HepG2 (cell line): ENCODE measurements around the gene HID1. TPM values are rescaled to one million over a fixed set of nuclear protein-coding genes. Genes with fewer than 3 reads are reported as not detected.

ENCODE experiments used
- ATAC-seq: fragments of 200-7000 bp; cut with Tn5 transposase; 3 replicates; pipeline ENCODE4 v1.9.1; 2020; ENCODE audit warnings: mild to moderate bottlenecking, moderate library complexity
- BruUV-seq: library from RNA; stranded (reverse); fragments of 400-500 nt; replicated peaks from 2 replicates; lab custom pipeline; 2021; lab: Mats Ljungman, UMichigan
- CTCF ChIA-PET: fragments of 300-600 bp; formaldehyde crosslinking; extraction: SDS; loops from one replicate; lab custom pipeline; 2021; ENCODE audit warnings: low total read pairs, inconsistent platforms, low intra/inter-chr PET ratio; lab: Yijun Ruan, JAX
- POLR2A ChIA-PET: fragments of 350-600 bp; sonication (Branson Sonifier 250); formaldehyde crosslinking; loops from one replicate; lab custom pipeline; 2020; ENCODE audit warnings: antibody characterized with exemption, inconsistent platforms; lab: Yijun Ruan, JAX
- DNase-seq: peaks from one replicate; pipeline ENCODE4 v3.0.0-alpha.2; 2015; ENCODE audit warnings: low spot score
- FAIRE-seq: peaks from 3 replicates; lab custom pipeline; 2011; peaks lifted over from hg19 to GRCh38; lab: Jason Lieb, UNC
- H2AFZ ChIP-seq: one replicate; pipeline ENCODE4 v1.6.1; 2011; ENCODE audit warnings: low read length, inconsistent platforms
- H3K27ac ChIP-seq: fragments of 300-600 bp; 3 replicates; pipeline ENCODE4 v1.8.0; 2011; ENCODE audit warnings: mixed run types, mild to moderate bottlenecking, mixed read lengths, low read length, inconsistent platforms; ENCODE audit not compliant: insufficient read depth; ENCODE audit errors: extremely low read length
- H3K27me3 ChIP-seq, 2 experiments: fragments of 200-600 bp in 1 of 2; 2 replicates in 1 of 2; 3 replicates in 1 of 2; pipeline versions ENCODE4 v1.6.0 to v1.8.0; 2011; ENCODE audit warnings: low read length in 2 of 2, mild to moderate bottlenecking in 2 of 2, moderate library complexity in 2 of 2, inconsistent platforms in 1 of 2; ENCODE audit not compliant: insufficient read depth in 2 of 2, control insufficient read depth in 1 of 2
- H3K36me3 ChIP-seq, 2 experiments: fragments of 200-600 bp in 1 of 2; replicated peaks in 1 of 2; 2 replicates in 1 of 2; 3 replicates in 1 of 2; pipeline versions ENCODE4 v1.5.1 to v1.8.0; 2011; ENCODE audit warnings: low read length in 2 of 2, inconsistent platforms in 1 of 2; ENCODE audit not compliant: insufficient read depth in 2 of 2, control insufficient read depth in 1 of 2
- H3K4me1 ChIP-seq: 2 replicates; pipeline ENCODE4 v1.5.1; 2012; ENCODE audit warnings: low read length, inconsistent platforms; ENCODE audit not compliant: insufficient read depth
- H3K4me2 ChIP-seq: 2 replicates; pipeline ENCODE4 v1.6.0; 2011; ENCODE audit warnings: low read depth, low read length, inconsistent platforms
- H3K4me3 ChIP-seq, 3 experiments: fragments of 200-600 bp in 1 of 3; sonication (generic), shearing (Covaris generic) in 1 of 3; replicated peaks in 1 of 3; 2 replicates each; pipeline ENCODE4 v1.5.1; 2011 to 2016; ENCODE audit warnings: low read length in 3 of 3, inconsistent platforms in 2 of 3, low read depth in 2 of 3, mild to moderate bottlenecking in 2 of 3, control low read depth in 1 of 3, mixed read lengths in 1 of 3; ENCODE audit not compliant: insufficient read depth in 1 of 3
- H3K79me2 ChIP-seq: one replicate; pipeline ENCODE4 v1.6.1; 2011; ENCODE audit warnings: low read length, inconsistent platforms; ENCODE audit not compliant: insufficient read depth
- H3K9ac ChIP-seq: 2 replicates; pipeline ENCODE4 v1.6.0; 2011; ENCODE audit warnings: mild to moderate bottlenecking, low read depth, low read length, inconsistent platforms; ENCODE audit not compliant: insufficient read depth
- H3K9me3 ChIP-seq: 2 replicates; pipeline ENCODE4 v1.5.1; 2012; ENCODE audit warnings: mild to moderate bottlenecking, low read length
- H4K20me1 ChIP-seq: 2 replicates; pipeline ENCODE4 v1.6.0; 2011; ENCODE audit warnings: inconsistent platforms, mild to moderate bottlenecking, low read length, moderate library complexity; ENCODE audit not compliant: insufficient read depth
- FOXK1 ChIP-seq: sonication (generic); formaldehyde crosslinking; IDR thresholded peaks from 2 replicates; pipeline ENCODE4 v1.4.0; 2020; ENCODE audit warnings: low read depth, missing genetic modification reagents, borderline replicate concordance
- HMG20B ChIP-seq: conservative IDR thresholded peaks from 2 replicates; pipeline ENCODE4 v1.6.1; 2016; ENCODE audit warnings: missing genetic modification reagents, missing compliant biosample characterization
- KAT7 ChIP-seq: IDR thresholded peaks from 2 replicates; pipeline ENCODE4 v1.6.1; 2018; ENCODE audit warnings: borderline replicate concordance, missing compliant biosample characterization
- LBX2 ChIP-seq: sonication (generic); formaldehyde crosslinking; IDR thresholded peaks from 2 replicates; pipeline ENCODE4 v1.5.0; 2020; ENCODE audit warnings: missing genetic modification reagents, mild to moderate bottlenecking, borderline replicate concordance
- MATR3 ChIP-seq: sonication (generic); formaldehyde crosslinking; IDR thresholded peaks from 2 replicates; pipeline ENCODE4 v1.4.0; 2020; ENCODE audit warnings: missing genetic modification reagents
- PITX1 ChIP-seq: sonication (generic); formaldehyde crosslinking; IDR thresholded peaks from 2 replicates; pipeline ENCODE4 v1.5.1; 2020; ENCODE audit warnings: mild to moderate bottlenecking, missing genetic modification reagents
- TRAFD1 ChIP-seq: sonication (generic); formaldehyde crosslinking; IDR thresholded peaks from 2 replicates; pipeline ENCODE4 v1.5.1; 2020; ENCODE audit warnings: missing genetic modification reagents, mild to moderate bottlenecking, borderline replicate concordance
- USF2 ChIP-seq, 2 experiments: sonication (generic) in 1 of 2; formaldehyde crosslinking in 1 of 2; IDR thresholded peaks; 2 replicates each; pipeline versions ENCODE4 v1.5.1 to v1.6.1; 2011 to 2020; ENCODE audit warnings: borderline replicate concordance in 1 of 2, low read depth in 1 of 2, low read length in 1 of 2, mild to moderate bottlenecking in 1 of 2, missing genetic modification reagents in 1 of 2, moderate library complexity in 1 of 2
- XBP1 ChIP-seq: sonication (generic); formaldehyde crosslinking; IDR thresholded peaks from 2 replicates; pipeline ENCODE4 v1.5.0; 2020; ENCODE audit warnings: missing genetic modification reagents
- ZFX ChIP-seq: sonication (generic); formaldehyde crosslinking; IDR thresholded peaks from 2 replicates; pipeline ENCODE4 v1.4.0; 2020; ENCODE audit warnings: mild to moderate bottlenecking, low read depth, missing genetic modification reagents, moderate library complexity
- ZFY ChIP-seq: sonication (generic); formaldehyde crosslinking; IDR thresholded peaks from 2 replicates; pipeline ENCODE4 v1.4.0; 2020; ENCODE audit warnings: missing genetic modification reagents
- ZNF354B ChIP-seq: sonication (generic); formaldehyde crosslinking; IDR thresholded peaks from 2 replicates; pipeline ENCODE4 v1.8.0; 2022; ENCODE audit warnings: mild to moderate bottlenecking, missing genetic modification reagents
- ZNF367 ChIP-seq: sonication (generic); formaldehyde crosslinking; IDR thresholded peaks from 2 replicates; pipeline ENCODE4 v1.4.0; 2020; ENCODE audit warnings: missing genetic modification reagents, borderline replicate concordance
- ZNF670 ChIP-seq: sonication (generic); formaldehyde crosslinking; IDR thresholded peaks from 2 replicates; pipeline ENCODE4 v1.8.0; 2022; ENCODE audit warnings: mild to moderate bottlenecking, missing genetic modification reagents, borderline replicate concordance
- ZSCAN22 ChIP-seq: sonication (generic); formaldehyde crosslinking; IDR thresholded peaks from 2 replicates; pipeline ENCODE4 v1.4.0; 2020; ENCODE audit warnings: mild to moderate bottlenecking, missing genetic modification reagents
- WGBS: methylation state at CpG from one replicate; pipeline ENCODE4 v1.1.6; 2017; ENCODE audit warnings: low lambda C conversion rate; 5-methylcytosine and 5-hydroxymethylcytosine counted together
- in situ Hi-C: cut with HindIII; loops from 2 replicates; pipeline ENCODE4 v1.10.0; 2017; ENCODE audit warnings: low pct_unique_long_range_greater_than_20kb; ENCODE audit not compliant: extremely low pct_ligation_motif_present
- intact Hi-C: fragments of 100-400 bp; cut with micrococcal nuclease; formaldehyde crosslinking; loops from one replicate; pipeline ENCODE4 v1.10.0; 2022; ENCODE audit not compliant: unreplicated experiment
- polyA plus RNA-seq, 8 experiments: library from polyadenylated mRNA; depleted of rRNA in 3 of 8; stranded (reverse) in 7 of 8; unstranded in 1 of 8; fragments of >200 nt; fragmentation: Illumina TruSeq in 4 of 8; extraction: Trizol in 4 of 8; gene quantifications; 2 replicates each; pipeline versions ENCODE4 v1.2.1 to v1.2.3, GENCODE V29; 2011 to 2016; ENCODE audit warnings: low read depth in 4 of 8, missing spikeins in 1 of 8, mixed read lengths in 1 of 8; ENCODE audit not compliant: insufficient read depth in 1 of 8
- total RNA-seq, 5 experiments: library from RNA; depleted of rRNA; stranded (reverse); fragments of >200 nt; fragmentation: Illumina TruSeq; extraction: Trizol; gene quantifications; 2 replicates each; pipeline ENCODE4 v1.2.3, GENCODE V29; 2016; ENCODE audit warnings: low read depth in 1 of 5
- TF ChIP-seq, protein P1 (sequence below): sonication (generic); formaldehyde crosslinking; IDR thresholded peaks from 2 replicates; pipeline ENCODE4 v1.4.0; 2020; ENCODE audit warnings: missing genetic modification reagents; ENCODE audit errors: not compliant biosample characterization

Gene HID1
- total and polyA plus RNA-seq, 2 of the 13 experiments (the other 11 are each of a cell fraction or from before 2014, with no cell fraction given), result 2.1 to 10.6 TPM

DNA sequence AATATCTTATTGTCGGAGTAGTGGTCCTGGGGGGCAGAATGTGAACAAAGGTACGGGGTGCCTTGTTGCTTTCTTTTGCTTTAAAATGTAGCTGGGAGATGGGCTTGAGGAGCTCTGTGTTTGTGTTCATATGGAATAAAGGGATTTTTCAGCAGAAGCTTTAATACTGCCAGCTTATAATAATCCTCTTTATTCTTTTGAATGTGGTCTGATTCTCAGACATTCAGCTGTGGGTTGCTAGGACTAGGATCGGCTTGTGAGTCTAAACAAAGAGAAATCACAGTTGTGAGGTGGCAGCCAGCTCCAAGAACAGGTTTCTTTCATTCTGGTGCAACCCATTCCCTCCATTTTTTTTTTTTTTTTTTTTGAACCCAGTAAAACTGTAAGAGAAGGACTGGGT is 47.2 kb upstream of the HID1 start:
- ChIA-PET CTCF (no interaction called here), POLR2A (no interaction called here)
- FAIRE-seq (no peak), ATAC-seq (no peak), DNase-seq (no peak)
- H3K4me3 ChIP-seq, result no peak overlapping the region
- H3K27ac ChIP-seq, result no peak overlapping the region
- H3K79me2 ChIP-seq, result no peaks in the 10 kb centered on the region
- no peak overlapping the region for H3K9ac ChIP-seq
- no TSS peak for BruUV-seq
- WGBS, result 96% methylated on average over 3 of the region's 3 CpGs
- no peaks in the 10 kb centered on the region for H3K27me3 ChIP-seq
- no peak overlapping the region for H3K4me2 ChIP-seq
- TF ChIP-seq ZNF367 (CRISPR knock-in tag), result no peak
- TF ChIP-seq MATR3 (CRISPR knock-in tag), result no peak
- no peak for TF ChIP-seq ZNF354B (CRISPR knock-in tag)
- no peak for TF ChIP-seq TRAFD1
- no peak for TF ChIP-seq XBP1
- no peak for TF ChIP-seq PITX1 (CRISPR knock-in tag)
- no peak for TF ChIP-seq FOXK1 (CRISPR knock-in tag)
- no peak for TF ChIP-seq ZFX
- TF ChIP-seq LBX2 (CRISPR knock-in tag), result no peak
- TF ChIP-seq USF2 (IDR thresholded peaks at IDR 0.05; ENCODE audit: low read depth, low read length), result no peak
- TF ChIP-seq USF2 (CRISPR knock-in tag; IDR thresholded peaks at IDR 0.05; ENCODE audit: borderline replicate concordance), result no peak
- TF ChIP-seq ZSCAN22 (CRISPR knock-in tag), result no peak
- TF ChIP-seq HMG20B, result no peak
- TF ChIP-seq ZFY (CRISPR knock-in tag), result no peak
- no peak for TF ChIP-seq ZNF670 (CRISPR knock-in tag)
- TF ChIP-seq, protein P1, sequence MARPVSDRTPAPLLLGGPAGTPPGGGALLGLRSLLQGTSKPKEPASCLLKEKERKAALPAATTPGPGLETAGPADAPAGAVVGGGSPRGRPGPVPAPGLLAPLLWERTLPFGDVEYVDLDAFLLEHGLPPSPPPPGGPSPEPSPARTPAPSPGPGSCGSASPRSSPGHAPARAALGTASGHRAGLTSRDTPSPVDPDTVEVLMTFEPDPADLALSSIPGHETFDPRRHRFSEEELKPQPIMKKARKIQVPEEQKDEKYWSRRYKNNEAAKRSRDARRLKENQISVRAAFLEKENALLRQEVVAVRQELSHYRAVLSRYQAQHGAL, result no peak
- TF ChIP-seq KAT7, result no peak
- no peaks in the 10 kb centered on the region for H4K20me1 ChIP-seq
- no peaks in the 10 kb centered on the region for H3K9me3 ChIP-seq
- no peak overlapping the region for H2AFZ ChIP-seq
- peaks cover 25 to 29% of the 10 kb centered on the region in 2 experiments for H3K36me3 ChIP-seq
- in situ Hi-C loops (no loop called here), intact Hi-C loops (no loop called here)
- peaks cover 12% of the 10 kb centered on the region for H3K4me1 ChIP-seq
